Memory B cell (primary cell): ENCODE results near the gene MRPS34.

ENCODE experiments used
- ATAC-seq: fragments of 150-1000 bp; cut with Tn5 transposase; 2 replicates; pipeline ENCODE4 v1.10.0; 2021; ENCODE audit warnings: low read depth, mild to moderate bottlenecking, moderate library complexity
- DNase-seq, 2 donors: peaks; one replicate each; pipeline ENCODE4 v3.0.0; 2022; ENCODE audit warnings: low spot score in 2 of 2
- H3K27ac Mint-ChIP-seq: one replicate; pipeline ENCODE4 v1.8.0; 2022; ENCODE audit warnings: mild to moderate bottlenecking, moderate library complexity, mixed read lengths
- H3K27me3 Mint-ChIP-seq: one replicate; pipeline ENCODE4 v1.8.0; 2022; ENCODE audit warnings: mixed read lengths
- H3K36me3 Mint-ChIP-seq: one replicate; pipeline ENCODE4 v1.8.0; 2022; ENCODE audit warnings: mild to moderate bottlenecking, mixed read lengths
- H3K4me1 Mint-ChIP-seq: one replicate; pipeline ENCODE4 v1.8.0; 2022; ENCODE audit warnings: mixed read lengths
- H3K4me3 Mint-ChIP-seq: one replicate; pipeline ENCODE4 v1.8.0; 2022; ENCODE audit warnings: mild to moderate bottlenecking, moderate library complexity, mixed read lengths
- H3K9me3 Mint-ChIP-seq: one replicate; pipeline ENCODE4 v1.8.0; 2022; ENCODE audit warnings: mixed read lengths

MRPS34 gene

GRCh38 chr16:1772908-1773702 lies at the start of gene MRPS34:
Gene MRPS34 (minus strand): TSS chr16:1773134. CDS start chr16:1773119, 15 bp downstream.
- Mint-ChIP-seq H3K4me3 (peak within 1 kb of the TSS; percentile 90), H3K36me3 (peaks cover 4% of the 10 kb centered on the region), H3K27ac (peak within 1 kb of the TSS; percentile 83), H3K4me1 (peaks cover 7% of the 10 kb centered on the region), H3K9me3 (no peaks in the 10 kb centered on the region), H3K27me3 (no peaks in the 10 kb centered on the region)
- ATAC-seq: peak; percentile 56
- DNase-seq: peak; percentile 77 to 87

GRCh38 chr16:1821861-1822611 lies 49.1 kb upstream of the MRPS34 start:
- Mint-ChIP-seq H3K4me1 (peaks cover 5% of the 10 kb centered on the region), H3K9me3 (no peaks in the 10 kb centered on the region), H3K27ac (no peak overlapping the region), H3K27me3 (no peaks in the 10 kb centered on the region), H3K36me3 (no peaks in the 10 kb centered on the region), H3K4me3 (no peak overlapping the region)
- DNase-seq (no peak), ATAC-seq (no peak)

GRCh38 chr16:1820946-1821290 lies 48.0 kb upstream of the MRPS34 start:
- DNase-seq: no peak
- no peak overlapping the region for H3K4me3 Mint-ChIP-seq
- H3K4me1 Mint-ChIP-seq: peaks cover 3% of the 10 kb centered on the region
- no peaks in the 10 kb centered on the region for H3K9me3 Mint-ChIP-seq
- H3K27ac Mint-ChIP-seq: no peak overlapping the region
- ATAC-seq: no peak
- no peaks in the 10 kb centered on the region for H3K36me3 Mint-ChIP-seq
- H3K27me3 Mint-ChIP-seq: no peaks in the 10 kb centered on the region

- DNase-seq: no peak
- Mint-ChIP-seq H3K36me3 (peaks cover 1% of the 10 kb centered on the region), H3K4me1 (peaks cover 3% of the 10 kb centered on the region), H3K27me3 (no peaks in the 10 kb centered on the region), H3K9me3 (no peaks in the 10 kb centered on the region), H3K4me3 (no peak overlapping the region), H3K27ac (no peak overlapping the region)
- ATAC-seq: no peak
These were observed 47.4 kb upstream of the MRPS34 start for GRCh38 chr16:1820096-1820945.

GRCh38 chr16:1819611-1820010 lies 46.7 kb upstream of the MRPS34 start:
- H3K27ac Mint-ChIP-seq: no peak overlapping the region

GRCh38 chr16:1818873-1819525 lies 46.1 kb upstream of the MRPS34 start:
- Mint-ChIP-seq H3K4me3 (no peak overlapping the region), H3K9me3 (no peaks in the 10 kb centered on the region), H3K27ac (no peak overlapping the region), H3K27me3 (no peaks in the 10 kb centered on the region), H3K4me1 (peaks cover 3% of the 10 kb centered on the region), H3K36me3 (peaks cover 7% of the 10 kb centered on the region)
- DNase-seq (no peak), ATAC-seq (no peak)

More at GRCh38 chr16:1819611-1820010, 46.7 kb upstream of the MRPS34 start:
- Mint-ChIP-seq H3K36me3 (peaks cover 7% of the 10 kb centered on the region), H3K4me1 (peaks cover 3% of the 10 kb centered on the region), H3K4me3 (no peak overlapping the region), H3K27me3 (no peaks in the 10 kb centered on the region), H3K9me3 (no peaks in the 10 kb centered on the region)
- ATAC-seq (no peak), DNase-seq (no peak)

GRCh38 chr16:1818204-1818872 lies 45.4 kb upstream of the MRPS34 start:
- H3K36me3 Mint-ChIP-seq: peaks cover 9% of the 10 kb centered on the region
- H3K9me3 Mint-ChIP-seq: no peaks in the 10 kb centered on the region
- no peak for DNase-seq
- no peak overlapping the region for H3K27ac Mint-ChIP-seq
- no peaks in the 10 kb centered on the region for H3K27me3 Mint-ChIP-seq
- H3K4me1 Mint-ChIP-seq: peaks cover under 1% of the 10 kb centered on the region
- no peak for ATAC-seq
- no peak overlapping the region for H3K4me3 Mint-ChIP-seq

- Mint-ChIP-seq H3K27me3 (no peaks in the 10 kb centered on the region), H3K27ac (no peak overlapping the region), H3K36me3 (peaks cover 11% of the 10 kb centered on the region), H3K9me3 (no peaks in the 10 kb centered on the region), H3K4me3 (no peak overlapping the region), H3K4me1 (peaks cover 4% of the 10 kb centered on the region)
- no peak for ATAC-seq
- no peak for DNase-seq
These were observed 44.8 kb upstream of the MRPS34 start for GRCh38 chr16:1817716-1818115.

GRCh38 chr16:1817276-1817589 lies 44.3 kb upstream of the MRPS34 start:
- no peaks in the 10 kb centered on the region for H3K27me3 Mint-ChIP-seq
- H3K4me3 Mint-ChIP-seq: no peak overlapping the region
- H3K27ac Mint-ChIP-seq: no peak overlapping the region
- peaks cover 4% of the 10 kb centered on the region for H3K4me1 Mint-ChIP-seq
- H3K36me3 Mint-ChIP-seq: peaks cover 11% of the 10 kb centered on the region
- DNase-seq: no peak
- no peak for ATAC-seq
- H3K9me3 Mint-ChIP-seq: no peaks in the 10 kb centered on the region

GRCh38 chr16:1816396-1817275 lies 43.7 kb upstream of the MRPS34 start:
- Mint-ChIP-seq H3K4me3 (no peak overlapping the region), H3K27me3 (no peaks in the 10 kb centered on the region), H3K4me1 (peaks cover 4% of the 10 kb centered on the region), H3K27ac (no peak overlapping the region), H3K9me3 (no peaks in the 10 kb centered on the region), H3K36me3 (peaks cover 11% of the 10 kb centered on the region)
- DNase-seq: no peak
- ATAC-seq: no peak

GRCh38 chr16:1815461-1815860 lies 42.5 kb upstream of the MRPS34 start:
- Mint-ChIP-seq H3K27ac (no peak overlapping the region), H3K9me3 (no peaks in the 10 kb centered on the region), H3K4me3 (no peak overlapping the region), H3K27me3 (no peaks in the 10 kb centered on the region), H3K36me3 (peaks cover 11% of the 10 kb centered on the region), H3K4me1 (peaks cover 4% of the 10 kb centered on the region)
- ATAC-seq (no peak), DNase-seq (no peak)

- H3K27ac Mint-ChIP-seq: no peak overlapping the region
- H3K4me3 Mint-ChIP-seq: no peak overlapping the region
These were observed 39.8 kb upstream of the MRPS34 start for GRCh38 chr16:1812732-1813163.

More at GRCh38 chr16:1812732-1813163, 39.8 kb upstream of the MRPS34 start:
- Mint-ChIP-seq H3K9me3 (no peaks in the 10 kb centered on the region), H3K4me1 (peaks cover 4% of the 10 kb centered on the region), H3K27me3 (no peaks in the 10 kb centered on the region), H3K36me3 (peaks cover 16% of the 10 kb centered on the region)
- DNase-seq (no peak), ATAC-seq (no peak)
